Activated CD8-positive, alpha-beta memory T cell treated with anti-CD3 and anti-CD28 coated beads, Interleukin-2, amount 50 U/mL, for 24 hours (primary cell): ENCODE measurements around the gene EDC4.
"Not testable (repeated sequence)": the region's sequence is repeated elsewhere in the genome, so short reads cannot be mapped to it uniquely, and the experiment has no call there.

Experiments used
- DNase-seq: peaks from one replicate; pipeline ENCODE4 v3.0.0-alpha.2; 2020; ENCODE audit errors: extremely low read depth

Gene EDC4

DNA sequence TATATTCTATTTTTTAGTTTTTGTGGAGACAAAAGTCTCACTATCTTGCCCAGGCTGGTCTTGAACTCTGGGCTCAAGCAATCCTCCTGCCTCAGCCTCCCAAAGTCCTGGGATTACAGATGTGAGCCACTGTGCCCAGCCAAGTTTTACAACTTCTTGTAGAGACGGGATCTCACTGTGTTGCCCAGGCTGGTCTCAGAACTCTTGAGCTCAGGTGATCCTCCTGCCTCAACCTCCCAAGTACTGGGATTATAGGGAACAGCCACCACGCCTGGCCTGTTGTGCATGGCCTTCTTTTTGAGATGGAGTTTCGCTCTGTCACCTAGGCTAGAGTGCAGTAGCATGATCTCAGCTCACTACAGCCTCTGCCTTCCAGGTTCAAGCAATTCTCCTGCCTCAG is 19.2 kb upstream of the EDC4 start:
- no peak for DNase-seq

DNA sequence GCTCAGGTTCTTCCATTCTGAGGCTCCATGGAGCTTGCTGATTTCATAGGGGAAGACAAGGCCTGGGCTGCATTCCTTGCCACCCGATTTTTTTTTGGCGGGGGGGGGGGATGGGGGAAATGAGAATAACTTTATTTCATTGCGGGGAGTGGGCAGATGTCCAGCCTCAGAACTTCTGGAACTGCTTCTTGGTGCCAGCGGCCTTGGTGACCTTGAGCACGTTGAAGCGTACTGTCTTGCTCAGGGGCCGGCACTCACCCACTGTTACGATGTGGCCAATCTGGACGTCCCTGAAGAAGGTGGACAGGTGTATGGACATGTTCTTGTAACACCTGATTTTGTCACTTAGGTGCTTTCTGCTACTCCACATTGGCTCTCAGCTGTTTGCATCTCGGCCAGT is 17.1 kb upstream of the EDC4 start:
- DNase-seq: no peak

DNA sequence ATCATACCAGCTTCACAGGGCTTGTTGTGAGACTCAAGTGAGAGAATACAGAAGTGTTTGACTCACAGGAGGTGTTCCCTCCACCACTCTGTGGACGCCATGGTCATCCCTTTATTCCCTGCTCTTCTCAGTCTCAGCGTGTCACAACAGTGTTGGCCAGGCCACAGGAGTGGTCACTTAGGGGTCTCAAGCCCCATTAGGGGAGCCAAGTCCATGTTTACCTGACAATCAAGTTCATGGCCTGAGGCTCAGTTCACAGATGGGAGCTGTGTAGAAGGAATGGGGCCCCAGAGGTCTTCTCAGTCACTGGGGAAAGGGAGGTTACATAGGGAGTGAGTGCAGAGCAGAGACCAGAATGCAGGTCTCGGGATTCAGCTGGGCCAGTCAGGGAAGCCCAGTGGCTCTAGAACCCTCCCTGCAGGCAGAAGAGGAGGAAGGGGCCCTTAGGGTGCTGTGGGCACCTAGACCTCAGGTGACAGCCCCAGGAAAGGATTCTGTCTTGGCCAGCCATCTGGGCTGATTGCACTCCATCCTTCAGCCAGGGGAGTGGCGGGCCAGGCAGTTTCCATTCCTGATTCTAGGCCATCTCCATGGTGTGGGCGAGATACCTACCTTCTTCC is 15.8 kb upstream of the EDC4 start:
- DNase-seq: no peak

DNA sequence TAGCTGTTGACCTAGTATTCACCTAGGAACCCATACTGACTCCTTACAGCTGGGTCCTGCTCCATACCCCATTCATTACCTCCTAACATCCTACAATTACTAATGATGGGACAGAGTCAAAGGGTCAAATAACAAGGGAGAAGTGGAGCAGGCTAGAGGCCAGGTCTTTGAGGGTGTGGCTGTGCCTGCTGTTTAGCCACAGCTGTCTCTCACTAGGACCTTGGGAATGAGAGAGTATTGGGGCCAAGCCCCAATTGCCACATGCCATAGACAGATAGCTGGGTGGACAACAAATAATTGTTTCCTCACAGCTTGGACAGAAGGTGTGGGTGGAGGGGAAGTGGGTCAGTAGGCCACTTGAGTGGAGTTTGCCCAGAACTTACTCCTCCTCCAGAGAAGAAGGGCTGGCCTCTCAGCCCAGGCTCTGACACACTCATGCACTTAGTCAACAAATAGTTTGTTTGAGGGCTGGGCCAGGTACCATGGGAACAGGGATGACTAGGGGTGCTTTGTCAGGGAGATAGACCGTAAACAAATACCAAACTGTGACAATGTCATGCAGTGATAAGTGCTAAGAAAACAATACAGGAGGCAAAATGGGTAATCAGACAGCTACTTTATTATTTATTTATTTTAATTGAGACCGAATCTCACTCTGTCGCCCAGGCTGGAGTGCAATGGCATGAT is 15.2 kb upstream of the EDC4 start:
- no peak for DNase-seq

DNA sequence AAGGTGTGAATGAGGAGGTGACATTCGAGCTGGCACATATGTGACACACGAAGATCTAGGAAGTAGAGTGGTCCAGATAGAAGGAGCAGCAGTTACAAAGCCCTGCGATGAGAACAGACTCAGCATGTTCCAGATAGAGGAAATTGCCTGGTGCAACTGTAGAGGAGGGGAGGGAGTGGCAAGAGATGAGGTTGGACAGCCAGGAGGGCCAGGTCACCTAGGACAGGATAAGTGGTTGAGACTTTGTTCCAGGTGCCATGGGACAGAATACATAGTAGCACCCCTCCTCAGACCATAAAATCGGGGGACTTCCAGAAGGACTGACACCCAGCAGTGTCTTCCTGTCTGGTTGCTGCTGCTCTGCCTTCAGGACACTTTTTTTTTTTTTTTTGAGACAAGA is 14.4 kb upstream of the EDC4 start:
- DNase-seq: no peak

DNA sequence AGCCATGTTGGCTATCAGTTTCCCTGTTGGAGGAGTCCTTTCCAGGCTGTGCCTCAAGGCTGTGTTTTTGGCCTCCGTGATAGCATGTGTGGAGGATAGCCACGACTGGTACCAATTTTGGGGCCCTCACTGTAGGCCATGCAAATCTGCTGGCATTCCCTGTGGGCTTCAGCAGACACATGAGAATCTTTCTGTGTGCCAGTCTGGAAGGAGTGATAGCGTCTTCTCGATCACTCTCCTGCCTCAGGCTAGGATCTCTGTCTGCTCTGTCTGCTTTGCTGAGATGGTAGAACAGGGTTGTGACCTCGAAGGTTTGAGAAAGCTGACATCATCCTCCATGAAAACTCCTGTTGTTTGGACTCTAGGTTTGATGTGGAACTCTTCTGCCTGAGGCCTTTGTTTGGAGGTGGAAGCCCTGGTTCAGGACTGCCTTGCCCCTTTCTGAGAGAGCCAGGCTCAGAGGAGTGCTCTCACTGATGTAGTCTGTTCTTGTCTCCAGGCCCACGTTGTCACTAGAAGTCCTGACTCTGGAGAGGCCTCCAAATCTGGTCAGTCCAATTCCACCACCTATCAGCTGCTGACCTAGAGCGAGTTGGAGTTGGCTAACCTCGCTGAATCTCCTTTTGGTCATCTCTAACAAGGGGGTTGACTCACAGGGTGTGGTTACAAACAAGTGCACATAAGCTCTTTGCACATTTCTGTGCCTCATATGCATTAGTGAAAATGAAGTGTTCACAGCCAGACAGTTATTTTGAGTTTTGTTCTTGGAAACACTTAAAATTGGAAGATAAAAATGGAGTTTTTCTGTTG is 12.1 kb upstream of the EDC4 start:
- DNase-seq: no peak

DNA sequence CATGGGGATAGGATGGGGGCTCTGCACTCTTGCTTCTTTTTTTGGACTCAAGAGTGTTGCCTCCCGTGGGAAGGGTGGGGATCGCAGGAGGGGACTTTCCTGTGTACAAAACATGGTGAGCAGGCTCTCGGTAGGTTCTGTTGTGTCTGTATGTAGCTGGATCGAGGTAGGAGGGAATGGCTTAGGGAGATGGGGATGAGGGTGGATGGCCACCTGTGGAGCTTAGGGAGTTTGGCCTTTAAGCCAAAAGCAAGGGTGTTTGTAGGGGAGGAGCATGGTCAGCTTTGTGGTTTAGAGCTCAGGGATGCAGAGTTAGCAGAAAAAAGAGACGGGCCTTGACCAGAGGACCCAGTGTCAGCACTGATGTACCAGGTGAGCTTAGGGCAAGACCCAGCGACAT is 11.0 kb upstream of the EDC4 start:
- no peak for DNase-seq

DNA sequence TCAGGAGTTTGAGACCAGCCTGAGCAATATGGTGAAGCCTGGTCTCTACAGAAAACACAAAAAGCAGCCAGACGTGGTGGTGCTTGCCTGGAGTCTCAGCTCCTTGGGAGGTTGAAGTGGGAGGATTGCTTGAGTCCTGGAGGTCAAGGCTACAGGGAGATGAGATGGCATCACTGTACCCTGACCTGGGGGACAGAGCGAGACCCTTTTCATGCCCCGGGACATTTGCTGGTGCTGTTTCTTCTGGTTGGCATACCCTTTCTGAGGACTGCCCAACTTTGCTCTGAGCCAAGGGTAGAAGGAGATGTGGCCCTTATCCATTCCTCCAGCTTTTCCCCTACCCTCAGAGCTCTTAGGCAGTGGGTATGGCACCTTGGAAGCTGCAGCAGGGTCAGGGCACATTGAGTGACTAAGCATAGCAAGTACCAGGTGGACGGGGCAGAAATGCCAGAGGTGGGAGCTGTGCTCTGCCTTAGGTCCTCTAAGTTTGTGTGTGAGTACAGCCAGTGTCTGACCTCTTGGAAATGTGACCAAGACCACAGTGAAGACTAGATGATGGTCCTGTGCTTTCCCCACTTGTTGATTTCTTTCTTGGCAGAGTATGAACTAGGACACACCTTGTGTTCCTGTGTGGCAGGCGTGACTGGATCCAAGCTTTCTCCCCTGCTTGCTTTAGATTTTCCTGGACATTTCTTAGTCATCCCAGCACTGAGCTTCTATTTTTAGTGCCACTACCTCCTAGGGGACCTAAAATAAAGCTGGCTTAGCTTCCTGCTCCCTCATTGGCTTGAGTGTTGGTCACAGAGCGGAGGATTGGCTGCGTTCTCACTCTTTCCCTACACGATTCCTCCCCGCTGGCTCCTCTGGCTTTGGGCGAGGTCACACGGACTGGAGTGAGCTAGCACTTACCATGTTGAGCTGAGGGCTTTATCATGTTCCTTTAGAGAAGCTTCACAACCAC is 9.9 kb upstream of the EDC4 start:
- no peak for DNase-seq

DNA sequence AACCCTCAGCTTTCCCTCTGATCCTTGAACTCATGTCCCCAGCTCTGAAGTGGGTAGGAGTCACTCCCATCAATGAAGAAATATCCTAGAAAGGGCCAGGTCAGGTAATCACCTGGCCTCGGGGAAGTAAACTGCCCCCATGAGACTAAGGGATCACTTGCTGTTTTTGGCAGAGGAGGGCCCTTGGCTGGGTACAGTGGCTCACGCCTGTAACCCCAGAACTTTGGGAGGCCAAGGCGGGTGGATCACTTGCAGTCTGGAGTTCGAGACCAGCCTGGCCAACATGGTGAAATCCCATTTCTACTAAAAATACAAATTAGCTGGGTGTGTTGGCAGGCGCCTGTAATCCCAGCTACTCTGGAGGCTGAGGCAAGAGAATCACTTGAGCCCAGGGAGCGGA is 8.8 kb upstream of the EDC4 start:
- not testable (repeated sequence) for DNase-seq

DNA sequence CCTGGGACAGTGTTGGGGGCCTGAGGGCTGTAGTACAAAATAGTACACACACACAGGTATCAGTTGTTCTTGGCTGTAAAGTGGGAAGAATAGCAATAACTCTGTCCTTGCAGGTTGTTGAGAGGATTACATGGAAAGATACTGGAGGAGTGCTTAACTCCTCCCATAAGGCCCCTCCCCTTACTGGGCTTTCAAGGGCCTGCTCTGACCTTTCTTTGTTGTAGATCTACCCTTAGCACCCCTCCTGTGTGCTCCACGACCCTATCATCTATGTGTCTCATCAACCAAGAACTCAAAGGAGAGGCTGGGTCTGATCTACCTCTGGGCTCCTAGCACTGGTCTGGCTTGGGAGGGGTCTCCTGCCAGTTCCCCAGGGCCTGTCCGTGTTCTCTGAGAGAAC is 8.3 kb upstream of the EDC4 start:
- DNase-seq: no peak

DNA sequence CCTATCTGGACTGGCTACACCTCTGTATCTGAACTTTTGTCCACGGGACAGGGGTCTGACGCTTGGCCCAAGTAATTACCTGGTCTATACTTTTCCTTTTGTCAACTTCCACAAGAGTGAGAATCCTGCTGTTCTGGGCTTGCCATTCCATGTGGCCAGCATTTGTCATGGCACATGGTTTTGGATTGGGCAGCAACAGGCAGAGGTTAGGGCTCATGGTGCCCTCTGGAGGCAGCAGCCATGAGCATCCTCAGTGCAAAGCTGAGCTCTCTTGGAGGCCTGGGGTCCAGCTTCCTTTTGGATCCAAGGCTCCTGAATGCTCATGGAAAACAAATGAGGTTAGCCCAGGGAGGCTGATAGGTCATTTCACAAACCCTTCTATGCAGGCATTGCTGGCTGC is 7.5 kb upstream of the EDC4 start:
- no peak for DNase-seq

DNA sequence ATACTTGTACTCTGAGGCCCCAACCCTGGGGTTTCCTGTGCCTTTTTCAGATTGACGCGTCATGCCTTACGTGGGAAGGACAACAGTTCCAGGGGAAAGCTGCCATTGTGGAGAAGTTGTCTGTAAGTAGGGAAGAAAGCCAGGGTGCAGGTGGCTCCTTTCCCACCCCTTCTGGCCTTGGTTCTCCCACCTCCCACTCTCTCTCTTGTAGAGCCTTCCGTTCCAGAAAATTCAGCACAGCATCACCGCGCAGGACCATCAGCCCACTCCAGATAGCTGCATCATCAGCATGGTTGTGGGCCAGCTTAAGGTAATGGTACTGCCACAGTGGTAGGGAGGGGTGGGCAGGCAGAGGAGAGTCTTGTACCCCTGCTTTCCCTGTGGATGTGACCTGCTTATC is 4.6 kb upstream of the EDC4 start:
- no peak for DNase-seq

DNA sequence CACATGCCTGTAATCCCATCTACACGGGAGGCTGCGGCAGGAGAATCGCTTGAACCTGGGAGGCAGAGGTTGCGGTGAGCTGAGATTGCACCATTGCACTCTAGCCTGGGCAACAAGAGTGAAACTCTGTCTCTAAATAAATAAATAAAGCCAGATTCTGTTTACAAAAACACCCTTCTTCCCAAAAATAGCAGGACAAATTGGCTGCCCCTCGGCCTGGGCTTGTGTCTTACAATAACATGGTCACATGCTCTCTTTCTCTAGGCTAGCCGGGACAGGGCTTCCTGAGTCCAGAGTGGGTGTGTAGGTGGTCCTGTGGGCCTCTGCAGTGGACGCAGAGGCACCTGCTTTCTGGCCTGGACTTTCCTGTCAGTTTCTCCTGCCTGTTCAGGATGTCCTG is 3.2 kb upstream of the EDC4 start:
- DNase-seq: no peak

DNA sequence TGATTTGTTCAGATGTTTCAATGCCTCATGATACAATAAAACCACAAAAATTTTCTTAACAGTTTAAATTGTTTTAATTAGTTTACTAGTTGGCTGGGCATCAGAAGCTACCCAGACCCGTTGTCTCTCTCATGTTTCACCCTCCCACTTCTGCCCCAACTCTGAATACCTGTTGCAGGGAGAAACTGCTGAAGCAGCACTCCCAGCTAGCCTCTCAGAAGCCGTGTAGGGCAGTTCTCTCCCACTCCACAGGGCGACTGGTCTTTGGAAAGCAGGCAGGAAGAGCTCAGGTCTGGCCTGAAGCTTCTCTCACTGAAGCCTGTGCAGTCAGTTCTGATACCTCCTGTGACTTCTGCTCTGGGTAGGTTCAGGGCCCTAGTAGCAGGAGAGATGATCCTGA is 1.6 kb upstream of the EDC4 start:
- no peak for DNase-seq

DNA sequence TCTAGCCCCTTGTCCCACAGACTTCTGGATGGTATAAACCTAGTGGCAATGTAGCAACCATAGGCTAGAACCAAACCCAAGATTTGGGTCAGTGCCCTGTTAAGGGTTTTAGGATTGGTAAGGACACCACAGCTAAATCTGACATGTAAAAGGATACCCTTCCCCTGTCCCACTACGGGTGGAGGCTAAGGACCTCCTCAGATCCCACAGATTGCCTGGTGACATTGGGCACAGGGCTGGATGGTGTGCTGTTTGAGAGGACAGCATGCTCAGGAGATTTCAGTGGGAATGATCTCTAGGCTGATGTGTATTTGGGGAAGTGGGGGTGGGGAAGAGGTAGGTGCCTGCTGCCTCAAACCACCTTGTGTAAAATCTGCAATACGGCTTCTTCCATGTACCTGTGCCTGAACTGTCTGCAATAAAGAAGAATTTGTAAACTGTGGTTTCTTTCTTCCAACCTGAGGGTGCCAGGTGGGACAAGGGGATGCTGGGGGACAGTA is 671 bp upstream of the EDC4 start:
- no peak for DNase-seq

DNA sequence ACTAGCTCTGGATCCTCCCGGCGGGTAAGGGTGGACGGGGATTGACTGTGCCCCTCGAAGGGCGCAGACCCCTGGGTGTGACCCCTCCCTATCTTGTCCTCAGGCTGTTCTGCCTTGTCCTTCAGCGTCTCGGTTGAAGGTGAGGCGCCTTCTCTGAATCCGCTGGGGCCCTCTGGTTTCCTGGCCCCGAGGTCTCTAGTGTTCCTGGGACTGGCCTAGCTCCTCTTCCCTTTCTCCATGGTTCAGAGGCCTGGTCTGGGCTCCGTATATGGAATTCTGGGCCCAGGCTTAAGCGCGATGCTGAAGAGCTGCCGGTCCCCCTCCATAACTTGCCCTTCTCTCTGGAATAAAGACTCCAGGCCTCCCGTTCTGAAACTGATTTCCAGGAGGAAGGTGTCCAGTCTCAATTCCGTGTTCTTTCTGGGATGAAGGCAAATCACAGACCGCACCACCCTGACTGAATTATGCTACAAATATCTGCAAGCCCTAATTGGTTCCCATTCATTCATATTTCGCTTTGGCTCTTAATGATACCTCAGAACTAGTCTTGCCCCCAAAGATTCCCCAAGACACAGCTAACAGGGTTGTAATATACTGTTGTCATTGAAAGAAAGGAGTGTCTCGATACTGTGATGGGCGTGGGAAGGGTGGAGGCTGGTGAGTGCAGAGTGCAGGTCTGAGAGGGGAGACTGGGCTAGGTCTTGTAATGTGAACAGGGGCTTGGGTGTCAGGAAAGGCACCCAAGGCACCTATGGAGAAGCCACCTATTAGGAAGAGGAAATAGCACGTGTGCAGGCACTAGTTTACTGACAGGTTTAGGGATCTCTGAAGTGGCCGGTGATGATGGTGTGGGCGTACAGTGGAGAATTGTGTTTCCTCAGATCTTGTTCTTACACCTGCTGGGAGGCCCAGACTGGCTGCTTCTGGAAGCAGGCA is 851 bp downstream of the EDC4 start:
- DNase-seq: no peak

DNA sequence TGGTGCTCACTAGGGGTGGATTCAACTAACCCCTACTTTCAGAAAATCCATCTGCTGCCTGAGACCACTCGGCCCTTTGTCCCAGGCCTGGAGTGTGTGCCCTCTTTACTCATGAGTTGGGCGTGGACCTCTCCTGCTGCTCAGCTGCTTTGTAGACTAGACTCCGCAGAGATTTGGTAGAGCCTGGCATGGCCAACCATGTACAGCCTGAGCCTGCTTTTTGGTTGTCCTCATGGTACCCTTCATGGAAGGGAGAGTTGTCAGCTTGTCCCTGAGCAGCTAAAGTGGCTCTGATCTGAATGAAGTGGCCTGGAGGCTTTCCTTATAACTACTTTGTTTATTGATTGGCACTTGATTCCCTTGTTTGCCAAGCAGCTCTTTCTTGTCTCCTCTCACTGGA is 1.5 kb downstream of the EDC4 start:
- no peak for DNase-seq

DNA sequence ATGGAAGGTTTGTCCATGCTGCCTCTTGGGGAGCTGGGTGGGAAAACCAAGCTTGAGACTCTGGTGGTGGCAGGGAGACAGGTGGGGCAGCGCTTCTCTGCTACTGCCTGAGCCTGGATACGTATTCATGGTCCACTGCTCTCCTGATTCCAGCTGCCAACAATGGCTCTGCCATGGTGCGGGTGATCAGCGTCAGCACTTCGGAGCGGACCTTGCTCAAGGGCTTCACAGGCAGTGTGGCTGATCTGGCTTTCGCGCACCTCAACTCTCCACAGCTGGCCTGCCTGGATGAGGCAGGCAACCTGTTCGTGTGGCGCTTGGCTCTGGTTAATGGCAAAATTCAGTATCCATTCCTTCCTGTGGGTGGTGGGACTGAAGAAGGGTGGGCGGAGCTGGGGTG is 4.2 kb downstream of the EDC4 start:
- no peak for DNase-seq

DNA sequence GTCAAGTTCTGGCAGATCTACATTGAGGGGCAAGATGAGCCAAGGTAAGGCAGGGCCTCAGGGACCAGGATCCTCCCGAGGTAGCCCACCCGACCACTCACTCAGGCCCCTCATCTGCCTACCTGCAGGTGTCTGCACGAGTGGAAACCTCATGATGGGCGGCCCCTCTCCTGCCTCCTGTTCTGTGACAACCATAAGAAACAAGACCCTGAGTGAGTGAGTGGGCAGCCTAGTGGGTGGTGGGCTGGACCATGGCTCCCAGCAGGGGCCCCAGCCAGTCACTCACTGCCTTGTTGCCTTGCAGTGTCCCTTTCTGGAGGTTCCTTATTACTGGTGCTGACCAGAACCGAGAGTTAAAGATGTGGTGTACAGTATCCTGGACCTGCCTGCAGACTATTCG is 5.4 kb downstream of the EDC4 start:
- no peak for DNase-seq

DNA sequence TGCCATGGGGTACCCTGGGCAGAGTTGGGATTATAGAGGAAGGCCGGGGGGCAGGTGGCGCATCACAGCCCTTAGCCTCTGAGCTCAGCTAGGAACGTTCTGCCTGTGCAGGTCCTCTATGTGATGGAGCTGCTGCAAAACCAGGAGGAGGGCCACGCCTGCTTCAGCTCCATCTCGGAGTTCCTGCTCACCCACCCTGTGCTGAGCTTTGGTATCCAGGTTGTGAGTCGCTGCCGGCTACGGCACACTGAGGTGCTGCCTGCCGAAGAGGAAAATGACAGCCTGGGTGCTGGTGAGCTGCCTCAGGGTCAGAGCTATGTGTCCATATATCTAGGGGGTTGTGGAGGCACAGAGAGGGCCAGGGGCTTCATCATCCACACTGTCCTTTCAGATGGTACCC is 6.0 kb downstream of the EDC4 start:
- DNase-seq: no peak

DNA sequence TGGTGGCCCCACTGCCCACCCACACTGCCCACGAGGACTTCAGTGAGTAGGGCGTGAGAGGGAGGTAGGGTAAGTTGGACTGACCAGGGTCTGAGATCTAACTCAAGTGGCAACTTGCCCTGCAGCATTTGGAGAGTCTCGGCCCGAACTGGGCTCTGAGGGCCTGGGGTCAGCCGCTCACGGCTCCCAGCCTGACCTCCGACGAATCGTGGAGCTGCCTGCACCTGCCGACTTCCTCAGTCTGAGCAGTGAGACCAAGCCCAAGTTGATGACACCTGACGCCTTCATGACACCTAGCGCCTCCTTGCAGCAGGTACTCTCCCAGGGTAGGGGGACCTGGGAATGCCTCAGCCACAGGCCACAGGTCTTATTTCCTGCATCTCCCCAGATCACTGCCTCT is 6.6 kb downstream of the EDC4 start:
- no peak for DNase-seq
